ENCODE data around the gene BAZ1A.

DNA sequence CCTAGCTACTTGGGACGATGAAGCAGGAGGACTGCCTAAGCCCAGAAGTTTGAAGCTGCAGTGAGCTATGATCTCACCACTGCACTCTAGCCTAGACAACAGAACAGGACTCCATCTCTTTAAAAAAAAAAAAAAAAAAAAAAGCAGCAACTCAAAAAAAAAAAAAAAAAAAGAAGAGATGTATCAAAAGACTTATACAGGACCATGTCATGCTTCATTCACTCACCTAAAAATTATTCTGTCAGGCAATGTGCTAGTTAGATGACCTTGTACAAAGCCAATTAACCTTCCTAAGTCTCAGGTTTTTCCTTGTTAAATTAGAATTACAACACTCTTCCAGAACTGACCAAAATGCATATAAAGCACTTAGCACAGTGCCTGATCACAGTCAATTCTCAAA, 50.9 kb downstream of the BAZ1A start:
- TF ChIP-seq, protein P1, sequence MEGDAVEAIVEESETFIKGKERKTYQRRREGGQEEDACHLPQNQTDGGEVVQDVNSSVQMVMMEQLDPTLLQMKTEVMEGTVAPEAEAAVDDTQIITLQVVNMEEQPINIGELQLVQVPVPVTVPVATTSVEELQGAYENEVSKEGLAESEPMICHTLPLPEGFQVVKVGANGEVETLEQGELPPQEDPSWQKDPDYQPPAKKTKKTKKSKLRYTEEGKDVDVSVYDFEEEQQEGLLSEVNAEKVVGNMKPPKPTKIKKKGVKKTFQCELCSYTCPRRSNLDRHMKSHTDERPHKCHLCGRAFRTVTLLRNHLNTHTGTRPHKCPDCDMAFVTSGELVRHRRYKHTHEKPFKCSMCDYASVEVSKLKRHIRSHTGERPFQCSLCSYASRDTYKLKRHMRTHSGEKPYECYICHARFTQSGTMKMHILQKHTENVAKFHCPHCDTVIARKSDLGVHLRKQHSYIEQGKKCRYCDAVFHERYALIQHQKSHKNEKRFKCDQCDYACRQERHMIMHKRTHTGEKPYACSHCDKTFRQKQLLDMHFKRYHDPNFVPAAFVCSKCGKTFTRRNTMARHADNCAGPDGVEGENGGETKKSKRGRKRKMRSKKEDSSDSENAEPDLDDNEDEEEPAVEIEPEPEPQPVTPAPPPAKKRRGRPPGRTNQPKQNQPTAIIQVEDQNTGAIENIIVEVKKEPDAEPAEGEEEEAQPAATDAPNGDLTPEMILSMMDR (IDR thresholded peaks at IDR 0.05 in 4 of 5, conservative IDR thresholded peaks at IDR 0.05 in 1 of 5): no peak
- no peak for TF ChIP-seq POLR2A (IDR thresholded peaks at IDR 0.05)
